ENCODE data around the gene AZGP1. TPM values are rescaled to one million over a fixed set of nuclear protein-coding genes. Genes with fewer than 3 reads are reported as not detected.

AZGP1 gene
- total and polyA plus RNA-seq, 11 donors: 31.8 to 214 (median 99.1) TPM

DNA sequence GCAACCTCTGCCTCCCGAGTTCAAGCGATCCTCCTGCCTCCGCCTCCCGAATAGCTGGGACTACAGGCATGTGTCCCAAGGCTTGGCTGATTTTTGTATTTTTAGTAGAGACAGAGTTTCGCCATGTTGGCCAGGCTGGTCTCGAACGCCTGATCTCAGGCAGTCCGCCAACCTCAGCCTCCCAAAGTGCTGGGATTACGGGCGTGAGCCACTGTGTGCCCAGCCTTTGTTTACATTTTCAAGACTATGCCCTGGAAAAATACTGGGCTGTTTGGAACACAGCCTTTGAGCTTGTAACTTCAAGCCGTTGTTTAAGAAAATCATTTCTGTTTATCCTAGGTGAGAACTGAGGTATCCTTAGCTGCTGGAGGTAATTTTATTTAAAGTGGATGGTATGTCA is 41.5 kb upstream of the AZGP1 start:
- intact Hi-C loops (cut with DNase I): no loop called here
- Histone ChIP-seq H3K4me1 (peaks cover 0 to 46% (median 23%) of the 10 kb centered on the region in 12 donors), H3K9me3 (no peaks in the 10 kb centered on the region), H3K27me3 (no peaks in the 10 kb centered on the region), H3K4me3 (peak overlapping the region in 2 of 12 donors; percentile 2 to 97), H3K36me3 (peaks cover 0 to 17% (median 6%) of the 10 kb centered on the region in 9 donors), H3K27ac (peak overlapping the region in 1 of 12 donors; percentile 99)
- TF ChIP-seq, protein P1, sequence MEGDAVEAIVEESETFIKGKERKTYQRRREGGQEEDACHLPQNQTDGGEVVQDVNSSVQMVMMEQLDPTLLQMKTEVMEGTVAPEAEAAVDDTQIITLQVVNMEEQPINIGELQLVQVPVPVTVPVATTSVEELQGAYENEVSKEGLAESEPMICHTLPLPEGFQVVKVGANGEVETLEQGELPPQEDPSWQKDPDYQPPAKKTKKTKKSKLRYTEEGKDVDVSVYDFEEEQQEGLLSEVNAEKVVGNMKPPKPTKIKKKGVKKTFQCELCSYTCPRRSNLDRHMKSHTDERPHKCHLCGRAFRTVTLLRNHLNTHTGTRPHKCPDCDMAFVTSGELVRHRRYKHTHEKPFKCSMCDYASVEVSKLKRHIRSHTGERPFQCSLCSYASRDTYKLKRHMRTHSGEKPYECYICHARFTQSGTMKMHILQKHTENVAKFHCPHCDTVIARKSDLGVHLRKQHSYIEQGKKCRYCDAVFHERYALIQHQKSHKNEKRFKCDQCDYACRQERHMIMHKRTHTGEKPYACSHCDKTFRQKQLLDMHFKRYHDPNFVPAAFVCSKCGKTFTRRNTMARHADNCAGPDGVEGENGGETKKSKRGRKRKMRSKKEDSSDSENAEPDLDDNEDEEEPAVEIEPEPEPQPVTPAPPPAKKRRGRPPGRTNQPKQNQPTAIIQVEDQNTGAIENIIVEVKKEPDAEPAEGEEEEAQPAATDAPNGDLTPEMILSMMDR (IDR thresholded peaks at IDR 0.05): no peak
- no peak for TF ChIP-seq POLR2A (IDR thresholded peaks at IDR 0.05)
- 82 to 86% (median 84%) methylated on average over 10 to 11 of the region's 11 CpGs for WGBS, 4 donors
- ATAC-seq: no peak
- DNase-seq: no peak

DNA sequence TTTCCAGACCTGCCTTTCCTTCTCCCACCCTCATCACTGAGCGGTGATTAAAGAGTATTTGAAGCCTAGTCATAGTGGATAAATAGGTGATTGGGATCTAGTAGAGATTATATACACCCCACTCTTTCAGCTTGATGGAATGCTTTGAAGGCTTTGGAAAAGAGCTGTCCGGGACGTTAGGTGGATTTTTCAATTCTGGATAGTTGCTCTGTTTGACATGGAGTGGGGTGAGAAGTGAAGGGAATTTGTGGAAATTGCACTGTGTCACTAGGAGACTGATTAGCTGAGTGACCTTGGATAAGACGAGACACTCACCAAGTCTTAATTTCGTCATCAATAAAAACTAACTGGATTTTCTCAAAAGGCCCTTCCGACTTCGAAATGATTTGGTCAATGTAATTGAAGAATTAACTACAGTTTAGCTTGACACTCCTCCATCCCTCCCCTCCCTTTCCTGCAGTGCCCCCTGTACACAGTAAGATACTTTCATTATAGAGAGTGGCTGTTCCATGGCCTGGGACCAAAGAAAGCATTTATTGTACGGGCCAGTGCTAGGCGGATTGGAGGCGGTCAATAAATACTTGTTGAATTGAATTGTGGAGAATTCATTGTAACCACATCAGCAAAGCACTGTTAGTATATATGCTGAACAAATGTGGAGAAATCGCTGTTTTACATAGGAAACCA is 40.5 kb upstream of the AZGP1 start:
- intact Hi-C loops (cut with DNase I): no loop called here
- peak overlapping the region; percentile 86 to 100 (median 99) for H3K4me3 ChIP-seq
- TF ChIP-seq, protein P1 (IDR thresholded peaks at IDR 0.05): no peak
- TF ChIP-seq POLR2A (IDR thresholded peaks at IDR 0.05): no peak
- 22 to 29% (median 24%) methylated on average over 11 of the region's 11 CpGs for WGBS, 4 donors
- DNase-seq: no peak
- H3K27ac ChIP-seq: peak overlapping the region in 11 of 12 donors; percentile 95 to 100 (median 98)
- peaks cover 0 to 41% (median 22%) of the 10 kb centered on the region in 12 donors for H3K4me1 ChIP-seq
- no peaks in the 10 kb centered on the region for H3K27me3 ChIP-seq
- ATAC-seq: peak in 2 of 4 donors; percentile 21 to 23
- peaks cover 0 to 10% (median 0%) of the 10 kb centered on the region in 9 donors for H3K36me3 ChIP-seq
- no peaks in the 10 kb centered on the region for H3K9me3 ChIP-seq

DNA sequence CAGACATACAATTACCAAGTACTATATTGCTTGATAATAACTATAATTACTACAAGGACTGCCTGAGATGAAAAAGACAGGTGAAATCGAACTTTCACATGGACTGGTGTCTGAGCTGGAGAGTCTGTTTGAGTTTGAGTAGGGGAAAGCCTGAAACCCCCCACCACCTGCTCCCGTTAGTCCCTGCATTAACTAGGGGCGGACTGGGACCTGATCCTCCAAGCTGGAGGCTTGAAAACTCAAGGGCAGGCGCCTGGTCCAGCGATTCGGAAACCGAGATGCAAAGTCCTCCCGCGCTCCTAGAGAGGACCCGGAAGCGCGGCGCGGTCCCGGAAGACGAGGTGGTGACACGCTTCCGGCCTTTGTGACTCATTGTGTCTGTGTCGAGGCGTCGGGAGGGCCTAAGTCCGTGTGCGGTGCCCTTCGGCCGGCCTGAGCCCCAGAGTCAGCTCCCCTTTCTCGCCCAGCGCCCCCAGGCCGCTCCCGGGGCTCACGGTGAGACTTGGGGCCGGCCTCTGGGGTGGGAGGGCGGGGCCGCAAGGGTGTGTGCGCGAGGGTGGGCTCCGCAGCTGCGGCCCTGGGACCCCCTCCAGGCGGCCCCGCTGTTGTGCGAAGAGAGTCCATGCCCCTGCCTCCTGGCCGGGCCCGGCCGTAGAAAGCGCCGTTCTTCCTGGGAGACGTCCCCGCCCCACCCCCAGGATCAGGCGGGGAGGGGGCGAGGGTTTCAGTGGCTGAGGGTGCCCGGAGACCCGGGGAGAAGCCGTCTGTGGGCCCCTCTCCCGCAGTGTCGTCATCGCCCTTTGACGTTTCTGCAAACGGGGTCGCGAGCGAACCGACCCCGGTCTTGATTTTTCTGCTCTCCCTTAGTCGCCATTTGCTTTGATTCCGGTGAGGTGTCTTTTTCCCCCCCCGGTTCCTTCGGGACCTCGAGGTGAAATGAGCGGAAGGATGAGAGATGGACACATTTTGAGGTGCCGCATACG is 39.7 kb upstream of the AZGP1 start, which contains the start of gene ZKSCAN1:
Gene ZKSCAN1, plus strand, starts transcription at position 365 of the 983 bp plus-strand sequence. CDS start 7,911 bp downstream, outside the sequence.
- H3K27ac ChIP-seq: peak within 1 kb of the TSS; percentile 92 to 100 (median 97)
- peak in 1 of 2 donors; percentile 68 for TF ChIP-seq POLR2A (IDR thresholded peaks at IDR 0.05)
- TF ChIP-seq, protein P1 (IDR thresholded peaks at IDR 0.05): no peak
- peaks cover 0 to 10% (median 0%) of the 10 kb centered on the region in 9 donors for H3K36me3 ChIP-seq
- ATAC-seq: peak; percentile 98 to 99 (median 99)
- WGBS, 4 donors: 2 to 5% (median 2%) methylated on average over 21 to 70 of the region's 70 CpGs
- H3K27me3 ChIP-seq: no peaks in the 10 kb centered on the region
- intact Hi-C loops (cut with DNase I): loop anchor here in 1 of 10 donors (1.0 kb wide), 1 partner anchor 34 kb away; the partner anchor contains the start of gene ZSCAN21
- peak within 1 kb of the TSS; percentile 86 to 100 (median 99) for H3K4me3 ChIP-seq
- H3K4me1 ChIP-seq: peaks cover 0 to 40% (median 19%) of the 10 kb centered on the region in 12 donors
- no peaks in the 10 kb centered on the region for H3K9me3 ChIP-seq
- peak; percentile 87 to 93 (median 92) for DNase-seq
